K562 (cell line): ENCODE data around the gene GET3. TPM values are rescaled to one million over a fixed set of nuclear protein-coding genes. Genes with fewer than 3 reads are reported as not detected.

Source experiments
- ATF4 ChIP-seq: fragments of 450-650 bp; formaldehyde crosslinking; IDR thresholded peaks from 2 replicates; pipeline ENCODE4 v1.4.0; 2022; ENCODE audit warnings: mild to moderate bottlenecking, moderate library complexity
- CEBPG ChIP-seq, 3 experiments: fragments of 200-800 bp in 1 of 3; sonication (Bioruptor generic) in 1 of 3; sonication (generic) in 1 of 3; formaldehyde crosslinking in 1 of 3; IDR thresholded peaks in 2 of 3; conservative IDR thresholded peaks in 1 of 3; 2 replicates each; pipeline versions ENCODE4 v1.6.1 to v1.8.0; 2016 to 2022; ENCODE audit warnings: missing compliant biosample characterization in 2 of 3, missing genetic modification characterization in 2 of 3, mild to moderate bottlenecking in 1 of 3, missing genetic modification reagents in 1 of 3
- CHCHD3 ChIP-seq: fragments of 250-450 bp; sonication (Bioruptor Pico); IDR thresholded peaks from 2 replicates; pipeline ENCODE4 v2.1.2; 2022; ENCODE audit warnings: mild to moderate bottlenecking
- DEAF1 ChIP-seq: fragments of 450-650 bp; formaldehyde crosslinking; IDR thresholded peaks from 2 replicates; pipeline ENCODE4 v1.4.0; 2020; ENCODE audit warnings: mild to moderate bottlenecking, moderate library complexity
- E2F4 ChIP-seq: sonication (generic); formaldehyde crosslinking; IDR thresholded peaks from 2 replicates; pipeline ENCODE4 v1.8.0; 2022; ENCODE audit warnings: mild to moderate bottlenecking, low read depth, missing genetic modification reagents
- ELF4 ChIP-seq: fragments of 450-650 bp; formaldehyde crosslinking; IDR thresholded peaks from 2 replicates; pipeline ENCODE4 v1.4.0; 2022; ENCODE audit warnings: missing genetic modification characterization
- GTF2F1 ChIP-seq: IDR thresholded peaks from 2 replicates; pipeline ENCODE4 v1.6.1; 2011; ENCODE audit warnings: low read depth, low read length, improper control_type of control experiment
- ID3 ChIP-seq, 2 experiments: fragments of 250-450 bp in 1 of 2; fragments of 450-650 bp in 1 of 2; sonication (Bioruptor Pico) in 1 of 2; IDR thresholded peaks; 2 replicates each; pipeline versions ENCODE4 v1.6.1 to v1.8.0; 2016 to 2021; ENCODE audit warnings: mild to moderate bottlenecking in 2 of 2, moderate library complexity in 2 of 2, missing compliant biosample characterization in 1 of 2, missing genetic modification characterization in 1 of 2
- NELFE ChIP-seq: IDR thresholded peaks from 2 replicates; pipeline ENCODE4 v1.6.1; 2011; ENCODE audit warnings: mild to moderate bottlenecking; ENCODE audit not compliant: insufficient read depth, insufficient read length
- NEUROD1 ChIP-seq: fragments of 150-350 bp; IDR thresholded peaks from 2 replicates; pipeline ENCODE4 v1.6.1; 2014; ENCODE audit warnings: borderline replicate concordance, low read length, low read depth; ENCODE audit not compliant: partially characterized antibody
- RAD51 ChIP-seq: fragments of 450-650 bp; IDR thresholded peaks from 2 replicates; pipeline ENCODE4 v1.7.1; 2016; ENCODE audit warnings: low read depth, mild to moderate bottlenecking, borderline replicate concordance
- SAFB2 ChIP-seq: fragments of 200-400 bp; formaldehyde crosslinking; IDR thresholded peaks from 2 replicates; pipeline ENCODE4 v1.6.1; 2018; ENCODE audit warnings: borderline replicate concordance, low read length, low read depth, moderate library complexity; ENCODE audit not compliant: severe bottlenecking
- STAT5A ChIP-seq: IDR thresholded peaks from 2 replicates; pipeline ENCODE4 v1.6.1; 2012; ENCODE audit warnings: low read length, inconsistent platforms, borderline replicate concordance
- ZNF384 ChIP-seq: IDR thresholded peaks from 2 replicates; pipeline ENCODE4 v1.6.1; 2012; ENCODE audit warnings: low read depth, low read length, improper control_type of control experiment
- ZNF609 ChIP-seq: sonication (generic); formaldehyde crosslinking; IDR thresholded peaks from 2 replicates; pipeline ENCODE4 v1.8.1; 2023; ENCODE audit warnings: missing genetic modification reagents, mild to moderate bottlenecking, borderline replicate concordance
- ZNF75A ChIP-seq: fragments of 450-650 bp; formaldehyde crosslinking; IDR thresholded peaks from 2 replicates; pipeline ENCODE4 v1.4.0; 2020; ENCODE audit warnings: mild to moderate bottlenecking
- polyA plus RNA-seq, 8 experiments: library from polyadenylated mRNA; depleted of rRNA in 4 of 8; stranded (reverse) in 5 of 8; unstranded in 3 of 8; fragments of >200 nt; fragmentation: Nextera tagmentation in 2 of 8; fragmentation: Illumina TruSeq in 1 of 8; extraction: Ambion mirVana in 2 of 8; extraction: Trizol in 1 of 8; gene quantifications; 2 replicates each; pipeline versions ENCODE4 v1.2.1 to v1.2.3, GENCODE V29; 2011 to 2014; ENCODE audit warnings: inconsistent platforms in 1 of 8, missing spikeins in 1 of 8
- total RNA-seq, 7 experiments: library from RNA; depleted of rRNA in 6 of 7; stranded (reverse); fragments of >200 nt in 6 of 7; fragmentation: Illumina TruSeq in 2 of 7; extraction: Trizol in 2 of 7; gene quantifications; 2 replicates each; pipeline versions ENCODE4 v1.2.1 to v1.2.3, GENCODE V29; 2011 to 2021; ENCODE audit warnings: low replicate concordance in 1 of 7

GET3 gene
- total and polyA plus RNA-seq, 9 of the 15 experiments (the other 6 are each of a cell fraction or from before 2014, with no cell fraction given), result 8.3 to 83.5 (median 51.8) TPM

GRCh38 chr19:12757544-12758274, 20.4 kb downstream of the GET3 start (continued):
- TF ChIP-seq ZNF609, result no peak
- no peak for TF ChIP-seq ZNF75A (CRISPR knock-in tag)
- TF ChIP-seq ELF4 (CRISPR knock-in tag), result no peak
- no peak for TF ChIP-seq DEAF1 (CRISPR knock-in tag)
- no peak for TF ChIP-seq NELFE
- TF ChIP-seq SAFB2, result no peak
- TF ChIP-seq STAT5A, result no peak
- TF ChIP-seq ATF4 (CRISPR knock-in tag), result no peak
- no peak for TF ChIP-seq GTF2F1
- TF ChIP-seq CHCHD3 (CRISPR knock-in tag), result no peak
- no peak for TF ChIP-seq ZNF384
- no peak for TF ChIP-seq RAD51
- no peak for TF ChIP-seq ID3 (CRISPR knock-in tag; IDR thresholded peaks at IDR 0.05)
- no peak for TF ChIP-seq ID3 (tag; IDR thresholded peaks at IDR 0.05)
- no peak for TF ChIP-seq NEUROD1
- TF ChIP-seq E2F4 (CRISPR knock-in tag), result no peak
- no peak for TF ChIP-seq CEBPG (CRISPR knock-in tag; IDR thresholded peaks at IDR 0.05)
- TF ChIP-seq CEBPG (tag; conservative IDR thresholded peaks at IDR 0.05 in 1 of 2, IDR thresholded peaks at IDR 0.05 in 1 of 2), result no peak
